ENCODE results near the gene WFDC5.

WFDC5 gene

GRCh38 chr20:45138561-45139300 lies 23.8 kb upstream of the WFDC5 start:
- DNase-seq: no peak
- Histone ChIP-seq H3K4me2 (ENCODE audit: low read length, poor library complexity, severe bottlenecking) (no peak overlapping the region), H2BK120ac (ENCODE audit: low read depth, low read length) (no peak overlapping the region), H3K9me3 (ENCODE audit: control insufficient read depth, low read length) (no peaks in the 10 kb centered on the region), H3K4me1 (ENCODE audit: control insufficient read depth, insufficient read depth, low read depth, low read length) (no peaks in the 10 kb centered on the region), H2BK5ac (ENCODE audit: low read depth, low read length, poor library complexity, severe bottlenecking) (no peak overlapping the region), H3K18ac (ENCODE audit: low read depth in 1 of 2, low read length in 2 of 2) (no peak overlapping the region), H2AFZ (ENCODE audit: low read depth, low read length) (no peak overlapping the region), H2BK15ac (ENCODE audit: low read depth, poor library complexity, severe bottlenecking) (no peak overlapping the region), H3K27ac (ENCODE audit: low read length, poor library complexity, severe bottlenecking) (no peak overlapping the region), H3K14ac (ENCODE audit: low read length in 2 of 2) (no peak overlapping the region), H2AK5ac (ENCODE audit: low read length, severe bottlenecking) (no peak overlapping the region), H4K91ac (ENCODE audit: low read length) (no peak overlapping the region), H2BK12ac (ENCODE audit: low read length in 2 of 2) (no peak overlapping the region), H3K79me1 (replicated peaks; ENCODE audit: low read length, poor library complexity, severe bottlenecking) (no peaks in the 10 kb centered on the region), H3K23ac (ENCODE audit: low read length in 2 of 2) (no peak overlapping the region), H4K8ac (ENCODE audit: low read length) (no peak overlapping the region), H3K4me3 (ENCODE audit: insufficient read depth in 1 of 2, low read depth in 1 of 2, low read length in 2 of 2) (no peak overlapping the region), H3K36me3 (ENCODE audit: control insufficient read depth in 1 of 2, insufficient read depth in 2 of 2, low read depth in 1 of 2, low read length in 2 of 2) (no peaks in the 10 kb centered on the region), H3K4ac (ENCODE audit: low read depth in 1 of 2, low read length in 2 of 2) (no peak overlapping the region), H3K9ac (ENCODE audit: low read length) (no peak overlapping the region), H3K27me3 (ENCODE audit: control insufficient read depth in 1 of 2, insufficient read depth in 1 of 2, low read length in 2 of 2) (peaks cover 6 to 25% of the 10 kb centered on the region in 2 experiments)
- 46% methylated on average over 19 of the region's 20 CpGs for WGBS

DNA sequence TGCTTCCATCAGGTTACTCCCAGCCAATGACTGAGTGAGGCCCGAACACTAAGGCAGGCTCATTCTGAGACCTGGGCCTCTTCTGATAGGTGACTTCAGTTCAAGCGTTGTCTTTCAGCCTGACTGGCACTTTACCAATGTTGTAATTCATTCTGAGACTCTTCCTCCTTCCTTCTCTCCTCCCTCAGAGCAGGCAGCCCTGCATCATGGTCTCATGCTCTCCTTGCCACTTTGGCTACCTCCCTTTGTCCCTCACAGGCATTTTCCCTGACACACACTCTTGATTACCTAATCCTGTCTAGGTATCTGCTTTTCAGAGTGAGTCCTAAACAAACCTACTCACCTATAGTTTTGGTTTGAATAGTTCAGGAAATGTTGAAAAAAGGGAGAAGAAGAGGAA lies 21.9 kb upstream of the WFDC5 start:
- H3K4me3 ChIP-seq (ENCODE audit: insufficient read depth in 1 of 2, low read depth in 1 of 2, low read length in 2 of 2): no peak overlapping the region
- H4K91ac ChIP-seq (ENCODE audit: low read length): no peak overlapping the region
- DNase-seq: no peak
- no peak overlapping the region for H3K23ac ChIP-seq (ENCODE audit: low read length in 2 of 2)
- no peak overlapping the region for H2AFZ ChIP-seq (ENCODE audit: low read depth, low read length)
- no peak overlapping the region for H2AK5ac ChIP-seq (ENCODE audit: low read length, severe bottlenecking)
- H3K27ac ChIP-seq (ENCODE audit: low read length, poor library complexity, severe bottlenecking): no peak overlapping the region
- no peaks in the 10 kb centered on the region for H3K79me1 ChIP-seq (replicated peaks; ENCODE audit: low read length, poor library complexity, severe bottlenecking)
- no peak overlapping the region for H2BK12ac ChIP-seq (ENCODE audit: low read length in 2 of 2)
- no peak overlapping the region for H3K4ac ChIP-seq (ENCODE audit: low read depth in 1 of 2, low read length in 2 of 2)
- H3K14ac ChIP-seq (ENCODE audit: low read length in 2 of 2): no peak overlapping the region
- no peaks in the 10 kb centered on the region for H3K36me3 ChIP-seq (ENCODE audit: control insufficient read depth in 1 of 2, insufficient read depth in 2 of 2, low read depth in 1 of 2, low read length in 2 of 2)
- H3K9me3 ChIP-seq (ENCODE audit: control insufficient read depth, low read length): no peaks in the 10 kb centered on the region
- no peaks in the 10 kb centered on the region for H3K4me1 ChIP-seq (ENCODE audit: control insufficient read depth, insufficient read depth, low read depth, low read length)
- H4K8ac ChIP-seq (ENCODE audit: low read length): no peak overlapping the region
- no peak overlapping the region for H3K4me2 ChIP-seq (ENCODE audit: low read length, poor library complexity, severe bottlenecking)
- WGBS: 71% methylated on average over 2 of the region's 2 CpGs
- no peak overlapping the region for H2BK120ac ChIP-seq (ENCODE audit: low read depth, low read length)
- H3K9ac ChIP-seq (ENCODE audit: low read length): no peak overlapping the region
- H3K27me3 ChIP-seq (ENCODE audit: control insufficient read depth in 1 of 2, insufficient read depth in 1 of 2, low read length in 2 of 2): peaks cover 6 to 19% of the 10 kb centered on the region in 2 experiments
- no peak overlapping the region for H3K18ac ChIP-seq (ENCODE audit: low read depth in 1 of 2, low read length in 2 of 2)
- no peak overlapping the region for H2BK15ac ChIP-seq (ENCODE audit: low read depth, poor library complexity, severe bottlenecking)
- no peak overlapping the region for H2BK5ac ChIP-seq (ENCODE audit: low read depth, low read length, poor library complexity, severe bottlenecking)

GRCh38 chr20:45128099-45128498 lies 13.1 kb upstream of the WFDC5 start:
- WGBS: 87% methylated on average over 2 of the region's 2 CpGs
- H3K4me2 ChIP-seq (ENCODE audit: low read length, poor library complexity, severe bottlenecking): no peak overlapping the region
- no peak overlapping the region for H2AFZ ChIP-seq (ENCODE audit: low read depth, low read length)

DNA sequence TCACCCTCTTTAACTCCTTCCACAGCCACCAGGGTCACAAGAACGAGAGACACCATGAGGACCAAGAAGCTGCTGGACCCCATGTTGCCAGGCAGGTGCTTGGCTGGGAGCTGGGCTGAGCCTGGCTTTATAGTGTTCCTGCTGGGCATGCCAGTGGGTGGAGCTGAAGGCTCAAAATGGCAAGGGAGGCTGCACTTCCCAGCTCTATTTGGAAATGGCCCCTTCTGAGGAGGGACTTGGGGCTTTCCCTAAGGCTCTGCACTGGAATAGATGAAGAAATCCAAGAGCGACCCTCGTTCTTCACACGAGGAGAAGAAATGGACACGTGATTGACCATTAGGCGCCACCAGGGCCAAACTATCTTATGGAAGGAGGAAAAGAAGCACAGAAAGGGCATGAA lies 9.4 kb upstream of the WFDC5 start, which contains the start of gene WFDC12:
Gene WFDC12, minus strand, starts transcription at position 101 of the 400 bp plus-strand sequence. Its CDS starts 18 bp downstream, at position 83.
- Histone ChIP-seq H3K4me2 (ENCODE audit: low read length, poor library complexity, severe bottlenecking) (no peak within 1 kb of the TSS), H3K14ac (ENCODE audit: low read length in 2 of 2) (peak within 1 kb of the TSS in 1 of 2 experiments; percentile 30), H2AK5ac (ENCODE audit: low read length, severe bottlenecking) (no peak within 1 kb of the TSS), H3K23ac (ENCODE audit: low read length in 2 of 2) (no peak within 1 kb of the TSS), H2BK15ac (ENCODE audit: low read depth, poor library complexity, severe bottlenecking) (no peak within 1 kb of the TSS), H3K79me1 (replicated peaks; ENCODE audit: low read length, poor library complexity, severe bottlenecking) (no peaks in the 10 kb centered on the region), H2BK120ac (ENCODE audit: low read depth, low read length) (no peak within 1 kb of the TSS), H3K9ac (ENCODE audit: low read length) (no peak within 1 kb of the TSS), H3K18ac (ENCODE audit: low read depth in 1 of 2, low read length in 2 of 2) (no peak within 1 kb of the TSS), H4K91ac (ENCODE audit: low read length) (no peak within 1 kb of the TSS), H3K27me3 (ENCODE audit: control insufficient read depth in 1 of 2, insufficient read depth in 1 of 2, low read length in 2 of 2) (peaks cover 29 to 47% of the 10 kb centered on the region in 2 experiments), H3K4ac (ENCODE audit: low read depth in 1 of 2, low read length in 2 of 2) (no peak within 1 kb of the TSS), H3K27ac (ENCODE audit: low read length, poor library complexity, severe bottlenecking) (no peak within 1 kb of the TSS), H3K36me3 (ENCODE audit: control insufficient read depth in 1 of 2, insufficient read depth in 2 of 2, low read depth in 1 of 2, low read length in 2 of 2) (no peaks in the 10 kb centered on the region), H4K8ac (ENCODE audit: low read length) (no peak within 1 kb of the TSS), H3K9me3 (ENCODE audit: control insufficient read depth, low read length) (no peaks in the 10 kb centered on the region), H2BK5ac (ENCODE audit: low read depth, low read length, poor library complexity, severe bottlenecking) (no peak within 1 kb of the TSS), H3K4me3 (ENCODE audit: insufficient read depth in 1 of 2, low read depth in 1 of 2, low read length in 2 of 2) (no peak within 1 kb of the TSS), H3K4me1 (ENCODE audit: control insufficient read depth, insufficient read depth, low read depth, low read length) (no peaks in the 10 kb centered on the region), H2BK12ac (ENCODE audit: low read length in 2 of 2) (no peak within 1 kb of the TSS), H2AFZ (ENCODE audit: low read depth, low read length) (no peak within 1 kb of the TSS)
- DNase-seq: no peak
- WGBS: 78% methylated on average over 6 of the region's 6 CpGs

More at GRCh38 chr20:45128099-45128498, 13.1 kb upstream of the WFDC5 start:
- no peak overlapping the region for H3K27ac ChIP-seq (ENCODE audit: low read length, poor library complexity, severe bottlenecking)
- H4K8ac ChIP-seq (ENCODE audit: low read length): no peak overlapping the region
- H2BK120ac ChIP-seq (ENCODE audit: low read depth, low read length): no peak overlapping the region
- peaks cover 25 to 47% of the 10 kb centered on the region in 2 experiments for H3K27me3 ChIP-seq (ENCODE audit: control insufficient read depth in 1 of 2, insufficient read depth in 1 of 2, low read length in 2 of 2)
- no peak overlapping the region for H2BK15ac ChIP-seq (ENCODE audit: low read depth, poor library complexity, severe bottlenecking)
- H3K36me3 ChIP-seq (ENCODE audit: control insufficient read depth in 1 of 2, insufficient read depth in 2 of 2, low read depth in 1 of 2, low read length in 2 of 2): no peaks in the 10 kb centered on the region
- no peak overlapping the region for H2BK5ac ChIP-seq (ENCODE audit: low read depth, low read length, poor library complexity, severe bottlenecking)
- H3K4me3 ChIP-seq (ENCODE audit: insufficient read depth in 1 of 2, low read depth in 1 of 2, low read length in 2 of 2): no peak overlapping the region
- H3K18ac ChIP-seq (ENCODE audit: low read depth in 1 of 2, low read length in 2 of 2): no peak overlapping the region
- H3K79me1 ChIP-seq (replicated peaks; ENCODE audit: low read length, poor library complexity, severe bottlenecking): no peaks in the 10 kb centered on the region
- H2BK12ac ChIP-seq (ENCODE audit: low read length in 2 of 2): no peak overlapping the region
- no peak overlapping the region for H2AK5ac ChIP-seq (ENCODE audit: low read length, severe bottlenecking)
- no peak overlapping the region for H4K91ac ChIP-seq (ENCODE audit: low read length)
- H3K9ac ChIP-seq (ENCODE audit: low read length): no peak overlapping the region
- H3K23ac ChIP-seq (ENCODE audit: low read length in 2 of 2): no peak overlapping the region
- no peak overlapping the region for H3K14ac ChIP-seq (ENCODE audit: low read length in 2 of 2)
- no peaks in the 10 kb centered on the region for H3K9me3 ChIP-seq (ENCODE audit: control insufficient read depth, low read length)
- no peak overlapping the region for H3K4ac ChIP-seq (ENCODE audit: low read depth in 1 of 2, low read length in 2 of 2)
- DNase-seq: no peak
- no peaks in the 10 kb centered on the region for H3K4me1 ChIP-seq (ENCODE audit: control insufficient read depth, insufficient read depth, low read depth, low read length)

Measured in mesenchymal stem cell (in vitro differentiated cells and primary cell).